G401 (cell line): ENCODE results near the gene RAP1GAP2. TPM values are rescaled to one million over a fixed set of nuclear protein-coding genes. Genes with fewer than 3 reads are reported as not detected.
"Not testable (repeated sequence)": the region's sequence is repeated elsewhere in the genome, so short reads cannot be mapped to it uniquely, and the experiment has no call there.

Experiments
- DNase-seq: peaks from one replicate; pipeline ENCODE4 v3.0.0-alpha.2; 2015; ENCODE audit warnings: low spot score
- in situ Hi-C: cut with HindIII; loops from 2 replicates; pipeline ENCODE4 v1.10.0; 2016; ENCODE audit warnings: low sequenced_read_pairs, mixed read lengths
- total RNA-seq: library from RNA; depleted of rRNA; stranded (reverse); fragments of >200 nt; shearing (Covaris generic); gene quantifications from 2 replicates; pipeline ENCODE4 v1.2.3, GENCODE V29; 2014

The RAP1GAP2 gene
- total RNA-seq, 1 experiment from 2014 or later: 1.9 TPM

DNA sequence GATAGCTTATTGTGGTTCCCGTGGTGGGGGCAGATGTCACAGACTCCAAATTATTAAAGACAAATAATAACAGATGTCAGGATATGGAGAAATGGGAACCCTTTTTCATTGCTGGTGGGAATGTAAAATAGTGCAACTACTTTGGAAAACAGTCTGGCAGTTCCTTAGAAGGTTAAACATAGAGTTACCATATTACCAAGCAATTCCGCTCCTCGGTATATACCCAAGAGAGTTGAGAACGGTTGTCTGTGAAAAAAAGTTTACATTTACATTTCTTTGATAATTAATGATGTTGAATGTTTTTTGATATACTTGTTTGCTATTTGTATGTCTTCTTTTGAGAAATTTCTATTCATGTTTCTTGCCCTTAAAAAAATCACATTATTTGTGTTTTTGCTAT is 226.0 kb downstream of the RAP1GAP2 start:
- in situ Hi-C loops: no loop called here
- no peak for DNase-seq

DNA sequence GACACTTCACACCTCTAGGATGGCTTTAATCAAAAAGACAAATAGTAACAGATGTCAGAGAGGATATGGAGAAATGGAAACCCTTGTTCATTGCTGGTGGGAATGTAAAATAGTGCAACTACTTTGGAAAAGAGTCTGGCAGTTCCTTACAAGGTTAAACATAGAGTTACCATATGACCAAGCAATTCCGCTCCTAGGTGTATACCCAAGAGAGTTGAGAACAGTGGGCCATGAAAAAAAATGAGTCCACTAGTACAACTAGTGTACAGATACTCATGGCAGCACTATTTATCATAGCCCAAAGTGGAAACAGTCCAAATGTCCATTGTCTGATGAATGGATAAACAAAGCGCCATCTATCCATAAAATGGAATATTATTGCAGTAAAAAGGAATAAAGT is 228.1 kb downstream of the RAP1GAP2 start:
- DNase-seq: no peak
- in situ Hi-C loops: no loop called here

DNA sequence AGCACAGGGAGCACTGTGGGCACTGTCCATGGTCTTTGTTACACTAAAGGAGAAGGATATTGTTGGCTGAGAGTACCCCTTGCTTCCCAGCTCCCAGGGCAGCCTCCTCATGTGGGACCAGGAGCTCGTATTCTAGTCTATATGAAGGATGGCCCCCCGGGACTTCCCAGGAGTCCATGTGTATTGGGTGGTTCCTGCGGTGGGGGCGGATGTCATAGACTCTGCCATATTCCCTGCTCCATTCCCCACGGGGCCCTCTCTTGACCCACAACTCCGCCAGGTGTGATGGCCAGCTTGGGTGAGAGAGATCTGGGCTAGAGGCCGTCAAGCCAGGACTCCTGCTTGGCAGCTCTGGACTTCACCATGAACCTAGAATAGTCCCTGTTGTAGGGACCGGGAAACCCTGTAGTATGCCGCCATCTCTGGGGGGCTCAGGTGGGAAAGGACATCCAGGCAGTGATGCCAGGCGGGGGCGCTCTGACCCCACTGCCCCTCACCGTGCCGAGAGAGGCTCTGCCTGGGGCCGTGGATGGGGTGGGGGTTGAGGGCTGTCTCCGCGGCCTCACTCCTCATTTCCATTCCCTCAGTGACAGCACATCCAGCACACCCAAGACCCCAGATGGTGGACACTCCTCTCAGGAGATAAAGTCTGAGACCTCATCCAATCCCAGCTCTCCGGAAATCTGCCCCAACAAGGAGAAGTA is 229.3 kb downstream of the RAP1GAP2 start:
- in situ Hi-C loops: no loop called here

DNA sequence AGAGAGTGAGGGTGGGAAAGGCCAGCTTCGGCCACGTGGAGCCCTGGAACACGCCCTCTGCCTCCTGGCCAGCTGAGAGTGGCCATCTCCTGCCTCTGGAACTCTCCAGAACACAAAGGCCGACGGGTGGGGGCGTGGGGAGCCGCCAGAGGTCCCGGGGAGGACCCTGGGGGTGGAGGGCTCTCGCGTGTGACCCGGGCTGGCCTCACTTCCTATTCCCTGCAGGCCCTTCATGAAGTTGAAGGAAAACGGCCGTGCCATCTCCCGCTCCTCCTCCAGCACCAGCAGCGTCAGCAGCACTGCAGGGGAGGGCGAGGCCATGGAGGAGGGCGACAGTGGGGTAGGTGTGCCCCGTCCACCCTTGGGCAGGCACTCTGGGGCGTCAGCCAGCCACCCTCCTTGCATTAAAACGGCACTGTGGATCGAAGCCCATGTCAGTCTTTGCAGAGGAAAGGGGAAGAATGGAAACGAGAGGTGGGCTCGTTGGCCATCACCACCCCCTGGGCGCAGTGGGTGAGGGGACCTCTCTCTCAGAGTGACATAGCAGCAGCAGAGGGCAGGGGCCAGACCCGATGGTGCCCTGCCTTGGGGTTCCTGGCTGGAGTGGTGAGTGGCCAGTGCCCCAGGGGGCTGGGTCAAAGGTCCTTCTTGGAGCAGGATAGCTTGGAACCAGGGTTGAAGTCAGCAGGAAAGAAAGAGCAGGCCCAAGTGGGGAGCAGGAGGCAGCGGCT is 230.1 kb downstream of the RAP1GAP2 start:
- DNase-seq: no peak

More for the DNA sequence above, 229.3 kb downstream of the RAP1GAP2 start:
- DNase-seq: no peak

DNA sequence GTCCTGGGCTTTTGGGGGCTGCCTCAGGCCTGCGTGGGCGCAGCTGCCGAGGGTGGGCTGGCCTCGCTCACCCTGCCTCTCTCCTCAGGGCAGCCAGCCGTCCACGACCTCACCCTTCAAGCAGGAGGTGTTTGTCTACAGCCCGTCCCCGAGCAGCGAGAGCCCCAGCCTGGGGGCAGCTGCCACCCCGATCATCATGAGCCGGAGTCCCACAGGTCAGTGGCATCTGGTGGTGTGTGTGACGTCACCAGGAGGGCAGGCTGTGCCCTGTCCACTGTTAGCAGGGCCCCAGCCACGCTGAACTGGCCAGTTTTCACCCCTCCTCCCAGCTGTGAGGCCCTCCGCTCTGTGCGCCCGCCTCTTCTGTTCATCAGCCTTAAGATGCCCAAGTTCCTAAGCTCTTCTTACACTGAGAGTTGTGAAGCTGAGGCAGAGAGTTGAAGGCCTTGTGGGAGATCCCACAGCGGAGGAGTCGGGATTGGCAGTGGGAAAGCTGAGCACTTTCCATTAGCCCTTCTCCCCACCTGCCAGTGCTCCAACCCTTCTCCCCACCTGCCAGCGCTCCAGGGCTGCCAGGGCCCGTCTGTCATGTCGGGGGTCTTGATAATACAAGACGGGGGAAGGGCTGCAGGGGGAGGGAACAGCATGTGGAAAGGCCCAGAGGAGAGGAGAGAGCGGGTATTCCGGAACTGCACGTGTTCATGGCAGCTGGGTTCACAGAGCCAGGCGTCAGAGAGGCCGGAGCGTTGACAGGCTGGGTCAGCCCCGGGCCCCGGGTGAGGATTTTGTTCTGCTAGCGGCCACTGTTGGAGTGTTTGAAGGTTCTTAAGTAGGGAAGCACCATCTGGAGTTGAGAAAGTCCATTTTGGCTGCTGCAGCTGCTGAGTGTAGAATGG is 230.9 kb downstream of the RAP1GAP2 start:
- in situ Hi-C loops: no loop called here
- no peak for DNase-seq

More for the DNA sequence above, 230.1 kb downstream of the RAP1GAP2 start:
- in situ Hi-C loops: no loop called here

DNA sequence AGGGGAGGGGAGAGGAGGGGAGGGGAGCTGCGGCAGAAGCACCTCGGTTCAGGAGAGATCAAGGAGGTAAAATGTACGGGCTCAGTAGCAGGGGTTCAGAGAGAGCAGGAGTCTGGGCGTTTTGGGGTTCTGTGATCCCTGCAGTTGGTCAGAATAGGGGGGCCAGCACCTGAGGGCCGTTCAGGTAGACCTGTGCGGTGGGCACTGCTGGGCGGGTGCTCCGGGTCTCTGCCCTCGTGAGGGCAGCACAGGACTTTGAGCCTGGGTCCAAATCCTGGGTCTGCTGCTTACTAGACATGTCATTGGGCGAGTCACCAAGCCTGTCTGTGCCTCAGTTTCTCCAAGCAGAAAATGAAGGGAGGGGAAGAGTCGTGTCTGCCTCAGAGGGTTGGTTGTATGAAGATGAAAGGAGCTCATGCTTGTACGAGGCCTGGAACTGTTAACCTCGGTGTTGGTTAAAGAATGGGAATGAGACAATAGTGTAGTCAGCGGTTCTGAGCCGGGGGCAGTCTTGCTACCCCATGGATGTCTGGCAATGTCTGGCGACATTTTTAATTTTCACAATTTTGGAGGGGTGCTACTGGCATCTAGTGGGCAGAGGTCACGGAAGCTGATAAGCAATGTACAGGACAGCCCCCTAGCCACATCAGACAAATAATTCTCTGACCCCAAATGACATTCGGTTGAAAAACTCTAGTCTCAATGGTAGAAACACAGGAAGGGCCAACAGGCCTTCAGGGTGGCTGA is 231.7 kb downstream of the RAP1GAP2 start:
- in situ Hi-C loops: no loop called here
- no peak for DNase-seq

DNA sequence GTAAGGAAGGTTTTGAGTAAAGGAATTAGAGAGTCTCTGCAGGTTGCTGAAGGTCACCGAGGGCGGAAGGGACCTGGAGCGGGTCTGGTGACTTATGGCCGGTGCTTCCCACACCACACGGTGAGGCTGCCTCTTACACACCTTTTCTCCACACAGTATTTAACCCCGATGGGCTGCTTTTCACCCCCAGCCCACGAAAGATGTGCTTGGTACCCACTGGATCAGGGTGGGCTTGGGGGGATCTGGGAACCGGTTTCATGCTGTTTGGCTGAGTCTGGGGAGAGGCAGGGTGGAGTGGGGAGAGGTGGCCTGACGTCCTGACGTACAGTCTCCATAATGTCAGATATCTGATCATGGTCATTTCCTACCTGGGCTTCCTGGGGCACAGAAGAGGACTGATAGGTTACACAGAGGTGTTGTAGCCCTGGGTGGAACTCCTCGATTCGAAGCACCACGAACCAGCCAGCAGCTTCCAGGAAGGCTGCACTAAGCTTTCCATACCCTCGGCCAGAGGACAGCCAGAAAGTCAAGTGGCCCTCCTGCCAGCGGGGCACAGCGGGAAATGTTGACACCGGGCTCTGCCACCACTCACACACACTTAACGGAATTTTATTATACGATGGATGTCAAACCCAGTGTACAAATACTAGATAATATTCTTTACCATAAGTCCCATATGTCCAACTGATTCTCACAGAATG is 233.1 kb downstream of the RAP1GAP2 start:
- no peak for DNase-seq
- in situ Hi-C loops: no loop called here

DNA sequence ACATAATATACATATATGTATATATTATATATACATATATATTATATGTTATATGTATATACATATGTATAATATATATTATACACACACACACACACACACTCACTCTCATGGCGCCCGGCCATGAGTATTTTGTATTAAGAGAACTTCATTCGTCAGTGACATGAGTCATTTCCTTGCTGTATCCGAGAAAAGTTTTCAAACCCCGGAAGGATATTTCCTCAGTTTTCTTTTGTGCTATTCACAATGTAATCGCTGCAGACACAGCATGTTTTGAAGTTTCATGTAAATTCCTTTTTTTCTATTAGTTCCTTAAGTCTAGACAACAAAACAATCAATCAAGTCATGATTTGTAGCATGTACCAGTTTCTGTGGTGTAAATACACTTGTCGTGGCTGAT is 233.9 kb downstream of the RAP1GAP2 start:
- no peak for DNase-seq
- in situ Hi-C loops: no loop called here

DNA sequence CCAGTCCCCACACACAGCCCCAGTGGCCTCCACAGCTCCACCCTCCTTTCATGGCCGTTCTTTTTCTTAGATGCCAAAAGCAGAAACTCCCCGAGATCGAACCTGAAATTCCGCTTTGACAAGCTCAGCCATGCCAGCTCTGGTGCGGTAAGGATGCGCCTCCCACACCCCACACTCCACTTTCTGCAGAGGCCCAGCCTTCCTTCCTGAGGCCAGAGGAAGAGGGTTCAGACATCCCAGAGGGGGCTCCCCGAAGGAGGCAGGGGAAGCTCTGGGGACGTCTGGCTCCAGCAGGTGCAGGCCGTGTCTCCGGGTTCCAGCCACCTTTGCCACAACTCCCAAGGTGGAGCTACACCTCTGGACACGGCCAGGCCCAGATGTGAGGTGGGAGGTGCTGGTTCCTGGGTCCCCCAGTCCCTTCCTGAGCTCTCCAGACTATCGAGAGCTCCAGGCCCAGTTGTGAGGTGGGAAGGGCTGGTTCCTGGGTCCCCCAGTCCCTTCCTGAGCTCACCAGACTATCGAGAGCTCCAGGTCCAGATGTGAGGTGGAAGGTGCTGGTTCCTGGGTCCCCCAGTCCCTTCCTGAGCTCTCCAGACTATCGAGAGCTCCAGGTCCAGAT is 234.7 kb downstream of the RAP1GAP2 start:
- DNase-seq, in situ Hi-C loops: not testable (repeated sequence)

DNA sequence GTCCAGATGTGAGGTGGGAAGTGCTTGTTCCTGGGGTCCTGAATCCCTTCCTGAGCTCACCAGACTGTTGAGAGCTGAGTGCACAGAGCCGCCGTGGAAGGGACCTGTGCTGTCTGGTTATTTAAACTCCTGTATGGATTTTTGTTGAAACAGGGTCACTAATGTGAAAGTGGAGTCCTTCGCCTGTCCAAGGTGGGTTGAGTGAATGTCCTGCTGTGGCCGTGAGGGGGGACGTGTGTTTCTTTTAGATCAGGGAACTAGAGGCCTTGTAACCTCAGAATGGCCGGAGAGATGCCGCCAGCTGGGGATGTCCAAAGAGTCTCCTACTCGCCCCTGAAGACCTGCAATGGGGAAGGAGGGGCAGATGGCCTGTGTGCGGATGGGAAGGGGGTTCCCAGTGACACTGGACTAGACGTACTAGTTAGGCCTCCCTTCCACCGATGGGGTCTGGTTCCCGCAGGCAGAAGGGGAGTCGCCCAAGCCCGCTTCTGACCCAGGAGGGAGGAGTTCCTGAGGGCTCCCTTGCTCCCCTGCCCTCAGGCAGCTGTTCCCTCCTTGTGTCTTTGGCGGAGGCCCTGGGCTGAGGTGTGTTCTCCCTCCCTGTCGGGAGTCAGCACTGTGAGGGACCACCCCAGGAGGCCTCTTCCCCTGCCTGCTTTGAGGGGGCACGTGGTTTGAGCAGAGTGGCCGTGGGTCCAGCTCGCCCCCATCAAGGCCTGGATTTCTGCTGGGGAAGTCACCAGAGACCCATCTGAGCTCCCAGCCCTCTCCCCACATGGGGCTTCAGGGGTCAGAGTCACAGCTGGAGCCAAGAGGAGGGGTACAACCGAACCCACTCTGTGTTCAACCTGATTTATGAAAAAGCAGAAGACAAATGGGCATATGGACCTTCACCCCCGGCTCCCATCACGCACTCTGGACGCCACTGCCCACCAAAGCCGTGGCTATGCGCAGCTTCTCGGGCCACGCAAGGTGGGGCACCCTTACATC is 236.3 kb downstream of the RAP1GAP2 start:
- no peak for DNase-seq
- in situ Hi-C loops: no loop called here

DNA sequence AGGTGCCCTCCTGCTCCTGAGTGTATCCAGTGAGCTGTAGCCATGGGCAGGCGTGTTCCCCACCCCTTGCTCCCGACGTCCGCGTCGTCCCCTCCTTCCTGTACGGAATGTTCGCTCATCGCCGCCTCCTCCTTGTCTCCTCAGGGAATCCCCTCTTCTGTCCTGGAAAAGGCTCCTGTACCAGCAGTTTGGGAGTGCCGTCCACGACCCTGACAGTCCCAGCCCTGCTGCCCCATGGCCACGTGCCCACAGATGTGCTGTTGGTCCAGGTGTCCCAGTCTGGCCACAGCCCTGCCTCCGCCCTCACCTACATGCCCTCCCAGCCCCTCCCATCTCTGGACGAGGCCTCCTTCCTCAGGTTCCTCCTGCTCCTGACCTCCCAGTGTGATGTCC is 237.0 kb downstream of the RAP1GAP2 start:
- no peak for DNase-seq
- in situ Hi-C loops: no loop called here

DNA sequence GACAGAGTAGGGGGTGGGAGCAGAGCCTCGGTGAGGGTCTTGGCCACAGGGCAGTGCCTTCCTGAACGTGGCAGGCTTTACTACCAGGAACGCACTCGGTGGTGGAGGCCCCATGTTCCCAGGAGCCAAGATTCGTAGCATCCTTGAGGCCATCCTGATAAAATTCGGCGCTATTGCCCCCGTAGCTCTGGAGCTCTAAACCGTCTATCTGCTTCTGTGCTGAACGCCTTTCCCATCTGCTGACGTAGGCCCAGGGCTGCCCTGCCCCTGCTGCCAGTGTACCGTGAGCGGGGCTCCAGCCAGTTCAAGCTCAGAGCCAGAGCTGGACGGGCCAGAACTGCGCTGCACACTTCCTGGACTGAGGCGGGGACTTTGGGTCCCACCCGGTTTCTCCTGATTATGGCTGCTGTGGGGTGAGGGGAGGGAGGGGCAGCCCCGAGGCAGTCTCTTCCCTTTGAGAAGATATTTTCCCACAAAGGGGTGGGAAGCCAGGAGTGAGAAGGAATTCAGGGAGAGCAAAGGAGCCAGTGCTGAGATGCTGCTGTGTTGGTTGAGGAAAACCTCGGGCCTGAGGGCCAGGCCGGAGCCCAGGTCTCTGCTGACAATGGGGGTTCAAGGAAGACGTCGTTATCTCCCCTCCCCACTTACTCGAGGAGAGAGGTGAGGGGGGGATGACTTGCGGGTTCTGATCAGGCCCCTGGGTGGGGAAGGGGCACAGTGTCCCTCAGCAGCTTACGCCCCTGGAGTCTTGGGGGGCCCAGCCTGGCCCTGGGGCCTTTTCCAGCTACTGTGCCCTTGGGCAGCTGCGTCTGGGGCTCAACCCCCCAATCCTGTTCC is 237.7 kb downstream of the RAP1GAP2 start:
- in situ Hi-C loops: no loop called here
- no peak for DNase-seq

DNA sequence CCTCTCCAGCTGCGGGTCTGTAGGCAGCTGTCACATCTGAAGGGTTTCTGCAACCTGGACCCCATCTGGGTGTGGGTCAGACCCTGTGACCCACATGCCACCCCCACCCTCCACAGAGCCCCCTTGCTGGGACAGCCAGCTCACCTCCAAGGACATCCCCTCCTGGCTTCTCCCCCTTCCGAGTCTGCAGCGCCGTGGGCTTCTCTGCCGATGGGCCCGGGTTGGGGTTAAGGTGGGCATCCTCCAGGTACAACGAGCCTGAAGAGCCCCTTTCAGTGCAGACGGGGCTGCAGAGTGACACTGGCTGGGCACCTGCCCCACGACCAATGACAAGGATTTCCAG is 238.3 kb downstream of the RAP1GAP2 start:
- no peak for DNase-seq
- in situ Hi-C loops: no loop called here

DNA sequence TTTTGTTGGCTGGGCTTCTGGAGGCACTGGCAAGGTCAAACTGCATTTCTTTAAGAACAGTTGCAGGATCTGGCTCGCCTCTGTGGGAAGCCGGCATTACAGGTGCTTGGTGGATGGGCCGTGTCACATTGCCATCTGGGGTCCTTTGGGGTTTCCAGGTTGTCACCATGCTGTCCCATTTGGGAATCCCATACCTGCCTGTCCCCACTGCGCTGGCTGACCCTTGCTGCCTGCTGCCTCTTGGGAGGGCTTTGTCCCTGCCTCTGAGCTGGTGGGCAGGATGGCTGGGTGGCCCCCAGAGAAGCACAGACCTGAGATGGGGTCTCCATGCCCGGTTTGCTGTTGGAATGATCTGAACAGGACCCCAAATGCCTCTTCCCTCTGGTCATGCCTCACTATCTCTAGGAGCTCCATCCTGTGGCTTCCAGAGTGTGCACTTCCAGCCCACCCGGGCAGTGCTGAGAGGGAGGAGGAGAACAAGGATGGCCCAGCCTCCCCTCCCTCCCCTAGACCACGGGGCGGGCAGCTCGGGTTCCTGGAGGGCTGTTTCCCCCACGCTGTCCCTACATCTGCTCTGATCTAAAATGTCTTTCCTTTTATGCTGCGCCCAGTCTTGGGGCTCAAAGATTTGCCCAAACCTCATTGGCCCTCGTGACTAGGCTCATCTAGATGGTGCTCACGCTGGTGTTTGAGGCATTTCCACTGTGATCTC is 239.2 kb downstream of the RAP1GAP2 start:
- in situ Hi-C loops: no loop called here
- DNase-seq: no peak

DNA sequence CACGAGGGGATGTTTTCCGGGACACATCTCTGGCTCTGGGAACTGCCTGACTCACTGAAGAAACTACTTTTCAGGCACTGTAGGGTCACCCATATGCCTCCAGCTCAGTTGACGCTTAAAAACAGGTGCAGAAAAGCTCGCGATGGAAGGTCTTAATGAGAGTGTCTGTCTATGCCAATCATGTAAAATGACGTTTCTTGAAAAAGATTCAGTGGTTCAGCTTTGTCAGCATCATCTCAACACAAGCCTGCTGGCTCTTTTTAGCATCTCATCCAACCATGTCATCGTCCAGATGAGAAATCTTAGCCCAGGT is 239.7 kb downstream of the RAP1GAP2 start:
- no peak for DNase-seq
- in situ Hi-C loops: no loop called here

DNA sequence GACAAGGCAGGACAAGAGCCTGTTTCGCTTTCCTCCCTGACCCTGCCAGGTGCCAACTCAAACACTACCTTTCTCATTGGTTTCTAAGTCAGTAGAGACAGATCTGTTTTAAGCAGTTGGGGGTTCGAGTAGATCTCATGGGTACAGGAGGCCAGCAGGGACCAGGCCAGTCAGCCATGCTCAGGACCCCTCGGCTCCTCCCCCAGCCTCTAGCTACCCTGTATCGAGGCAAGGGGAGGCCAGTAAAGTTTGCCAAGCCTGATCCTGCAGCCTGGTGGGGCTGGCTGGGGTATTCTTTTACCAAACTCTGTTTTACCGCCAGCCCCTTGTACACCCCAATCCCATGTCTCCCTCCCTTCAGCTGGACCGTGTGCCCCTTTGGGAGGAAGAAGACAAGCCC is 240.6 kb downstream of the RAP1GAP2 start:
- in situ Hi-C loops: no loop called here
- DNase-seq: no peak
